GM12874 (cell line): ENCODE data around the gene DSCAML1.

Experiments
- CTCF ChIP-seq: IDR thresholded peaks from 2 replicates; pipeline ENCODE4 v1.5.1; 2011; ENCODE audit warnings: low read depth, mild to moderate bottlenecking, control low read depth, low read length, moderate library complexity; ENCODE audit not compliant: insufficient read depth

The DSCAML1 gene

GRCh38 chr11:117805045-117805444, 8.0 kb upstream of the DSCAML1 start:
- no peak for TF ChIP-seq CTCF

- TF ChIP-seq CTCF = no peak
These were observed 6.9 kb upstream of the DSCAML1 start for GRCh38 chr11:117803896-117804295.

- no peak for TF ChIP-seq CTCF
These were observed 2.6 kb upstream of the DSCAML1 start for GRCh38 chr11:117799634-117800033.

GRCh38 chr11:117796456-117796871, 552 bp downstream of the DSCAML1 start:
- no peak for TF ChIP-seq CTCF

GRCh38 chr11:117795638-117796455, 1.2 kb downstream of the DSCAML1 start:
- TF ChIP-seq CTCF = no peak

GRCh38 chr11:117794772-117795629, 2.0 kb downstream of the DSCAML1 start:
- TF ChIP-seq CTCF = no peak

- TF ChIP-seq CTCF = no peak
These were observed 2.9 kb downstream of the DSCAML1 start for GRCh38 chr11:117794135-117794534.
